GM23338 (cell line): ENCODE results near the gene ME3. TPM values are rescaled to one million over a fixed set of nuclear protein-coding genes. Genes with fewer than 3 reads are reported as not detected.

Experiments
- ATAC-seq: fragments of 200-7000 bp; cut with Tn5 transposase; 3 replicates; pipeline ENCODE4 v1.9.1; 2020
- DNase-seq: peaks from one replicate; pipeline ENCODE4 v3.0.0-alpha.2; 2015; ENCODE audit warnings: low spot score
- H2AFZ ChIP-seq: fragments of 200-600 bp; sonication (generic); 2 replicates; pipeline ENCODE4 v1.8.0; 2016; ENCODE audit warnings: antibody characterized with exemption, mild to moderate bottlenecking, moderate library complexity
- H3F3A ChIP-seq: fragments of 200-600 bp; sonication (generic); replicated peaks from 2 replicates; pipeline ENCODE4 v1.8.0; 2017; ENCODE audit warnings: antibody characterized with exemption, mixed run types, low read depth
- H3K27ac ChIP-seq: fragments of 200-600 bp; sonication (generic); 2 replicates; pipeline ENCODE4 v1.6.1; 2016; ENCODE audit warnings: low read depth
- H3K27me3 ChIP-seq: fragments of 200-600 bp; sonication (generic); 2 replicates; pipeline ENCODE4 v1.8.0; 2016; ENCODE audit warnings: mild to moderate bottlenecking, mixed run types, moderate library complexity; ENCODE audit not compliant: insufficient read depth
- H3K36me3 ChIP-seq: fragments of 200-600 bp; sonication (generic); 2 replicates; pipeline ENCODE4 v1.8.0; 2016; ENCODE audit warnings: mild to moderate bottlenecking; ENCODE audit not compliant: insufficient read depth
- H3K4me1 ChIP-seq: fragments of 200-600 bp; sonication (generic); 2 replicates; pipeline ENCODE4 v1.8.0; 2016; ENCODE audit warnings: mild to moderate bottlenecking, moderate library complexity; ENCODE audit not compliant: insufficient read depth
- H3K4me2 ChIP-seq: fragments of 200-600 bp; sonication (generic); 2 replicates; pipeline ENCODE4 v1.7.1; 2017; ENCODE audit warnings: mixed run types
- H3K4me3 ChIP-seq: fragments of 200-600 bp; sonication (generic); 2 replicates; pipeline ENCODE4 v1.6.1; 2016; ENCODE audit warnings: mixed run types
- H3K79me2 ChIP-seq: fragments of 200-600 bp; sonication (generic); replicated peaks from 2 replicates; pipeline ENCODE4 v1.8.0; 2017; ENCODE audit warnings: mild to moderate bottlenecking; ENCODE audit not compliant: insufficient read depth
- H3K9me2 ChIP-seq: fragments of 200-600 bp; sonication (generic); 2 replicates; pipeline ENCODE4 v1.8.0; 2017; ENCODE audit not compliant: insufficient read depth
- H4K20me1 ChIP-seq: fragments of 200-600 bp; sonication (generic); replicated peaks from 2 replicates; pipeline ENCODE4 v1.8.0; 2017; ENCODE audit warnings: mild to moderate bottlenecking; ENCODE audit not compliant: insufficient read depth
- H3K27ac Mint-ChIP-seq: 2 replicates; pipeline ENCODE4 v1.8.0; 2020; ENCODE audit warnings: inconsistent platforms, mild to moderate bottlenecking, moderate library complexity, mixed read lengths
- H3K27me3 Mint-ChIP-seq: 3 replicates; pipeline ENCODE4 v1.8.0; 2022; ENCODE audit warnings: low read depth, mild to moderate bottlenecking, moderate library complexity, mixed read lengths, inconsistent platforms; ENCODE audit not compliant: insufficient read depth, poor library complexity
- H3K36me3 Mint-ChIP-seq: 3 replicates; pipeline ENCODE4 v1.8.0; 2021; ENCODE audit warnings: low read depth, mild to moderate bottlenecking, inconsistent platforms, moderate library complexity, mixed read lengths
- H3K4me1 Mint-ChIP-seq: 3 replicates; pipeline ENCODE4 v1.8.0; 2020; ENCODE audit warnings: mild to moderate bottlenecking, inconsistent platforms, mixed read lengths
- H3K4me3 Mint-ChIP-seq: 3 replicates; pipeline ENCODE4 v1.8.0; 2021; ENCODE audit warnings: moderate library complexity, mild to moderate bottlenecking, inconsistent platforms, mixed read lengths
- H3K9me3 Mint-ChIP-seq: 3 replicates; pipeline ENCODE4 v1.8.0; 2020; ENCODE audit warnings: moderate library complexity, mild to moderate bottlenecking, inconsistent platforms, mixed read lengths
- CREB1 ChIP-seq: fragments of 250-450 bp; sonication (Bioruptor Pico); IDR thresholded peaks from 2 replicates; pipeline ENCODE4 v1.5.0; 2020; ENCODE audit warnings: low read depth, mild to moderate bottlenecking, moderate library complexity
- EZH2phosphoT487 ChIP-seq: fragments of 200-600 bp; sonication (generic); IDR thresholded peaks from one replicate; pipeline ENCODE4 v1.8.1; 2018; ENCODE audit warnings: antibody characterized with exemption; ENCODE audit not compliant: unreplicated experiment
- JUNB ChIP-seq: IDR thresholded peaks from one replicate; pipeline ENCODE4 v1.6.1; 2016; ENCODE audit warnings: antibody characterized with exemption; ENCODE audit not compliant: unreplicated experiment
- NANOG ChIP-seq: IDR thresholded peaks from 2 replicates; pipeline ENCODE4 v1.6.1; 2016; ENCODE audit warnings: antibody characterized with exemption, borderline replicate concordance
- POLR2AphosphoS5 ChIP-seq: IDR thresholded peaks from 2 replicates; pipeline ENCODE4 v1.6.1; 2016; ENCODE audit warnings: antibody characterized with exemption, low read depth
- ZNF114 ChIP-seq: fragments of 250-450 bp; sonication (Bioruptor Pico); IDR thresholded peaks from 2 replicates; pipeline ENCODE4 v1.5.0; 2020; ENCODE audit warnings: mild to moderate bottlenecking, moderate library complexity
- polyA plus RNA-seq: library from polyadenylated mRNA; unstranded; fragments of >200 nt; fragmentation: Nextera tagmentation; extraction: Ambion mirVana; gene quantifications from 2 replicates; pipeline ENCODE4 v1.2.1, GENCODE V29; 2016
- total RNA-seq: library from RNA; depleted of rRNA; stranded (reverse); fragments of >200 nt; shearing (Covaris generic); gene quantifications from 2 replicates; pipeline ENCODE4 v1.2.3, GENCODE V29; 2014
- TF ChIP-seq, protein P1 (sequence below): fragments of 250-450 bp; sonication (Bioruptor Pico); IDR thresholded peaks from 2 replicates; pipeline ENCODE4 v1.5.0; 2020; ENCODE audit warnings: mild to moderate bottlenecking, moderate library complexity
- TF ChIP-seq, protein P2 (sequence below), 2 experiments: fragments of 200-600 bp in 1 of 2; sonication (generic) in 1 of 2; conservative IDR thresholded peaks; 2 replicates each; pipeline versions ENCODE4 v1.5.1 to v1.6.1; 2016 to 2017; ENCODE audit warnings: antibody characterized with exemption in 2 of 2, low read depth in 2 of 2, mild to moderate bottlenecking in 2 of 2, moderate library complexity in 1 of 2
- TF ChIP-seq, protein P3 (sequence below): IDR thresholded peaks from 2 replicates; pipeline ENCODE4 v1.6.1; 2016; ENCODE audit warnings: antibody characterized with exemption

The ME3 gene
- total and polyA plus RNA-seq, 2 experiments from 2014 or later: 1.3 to 4.0 TPM

DNA sequence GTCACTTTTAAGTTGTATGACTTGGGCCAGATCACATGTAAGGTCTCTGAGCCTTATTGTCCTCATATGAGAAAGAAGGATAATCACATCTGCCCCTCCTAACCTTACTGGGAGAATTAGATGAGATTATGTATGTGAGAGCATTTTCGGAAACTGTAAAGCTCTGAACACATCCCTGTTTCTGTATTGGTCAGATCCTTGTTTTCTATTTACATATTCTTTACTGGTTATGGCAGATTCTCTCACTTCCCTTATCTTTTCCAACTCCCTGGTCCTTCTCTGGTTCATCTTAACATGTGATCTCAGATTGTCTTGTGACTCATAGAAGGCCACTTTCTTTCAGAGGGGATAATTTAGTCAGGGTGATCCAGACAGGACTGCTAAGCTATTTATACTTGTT is 255.9 kb downstream of the ME3 start (continued):
- TF ChIP-seq, protein P1, sequence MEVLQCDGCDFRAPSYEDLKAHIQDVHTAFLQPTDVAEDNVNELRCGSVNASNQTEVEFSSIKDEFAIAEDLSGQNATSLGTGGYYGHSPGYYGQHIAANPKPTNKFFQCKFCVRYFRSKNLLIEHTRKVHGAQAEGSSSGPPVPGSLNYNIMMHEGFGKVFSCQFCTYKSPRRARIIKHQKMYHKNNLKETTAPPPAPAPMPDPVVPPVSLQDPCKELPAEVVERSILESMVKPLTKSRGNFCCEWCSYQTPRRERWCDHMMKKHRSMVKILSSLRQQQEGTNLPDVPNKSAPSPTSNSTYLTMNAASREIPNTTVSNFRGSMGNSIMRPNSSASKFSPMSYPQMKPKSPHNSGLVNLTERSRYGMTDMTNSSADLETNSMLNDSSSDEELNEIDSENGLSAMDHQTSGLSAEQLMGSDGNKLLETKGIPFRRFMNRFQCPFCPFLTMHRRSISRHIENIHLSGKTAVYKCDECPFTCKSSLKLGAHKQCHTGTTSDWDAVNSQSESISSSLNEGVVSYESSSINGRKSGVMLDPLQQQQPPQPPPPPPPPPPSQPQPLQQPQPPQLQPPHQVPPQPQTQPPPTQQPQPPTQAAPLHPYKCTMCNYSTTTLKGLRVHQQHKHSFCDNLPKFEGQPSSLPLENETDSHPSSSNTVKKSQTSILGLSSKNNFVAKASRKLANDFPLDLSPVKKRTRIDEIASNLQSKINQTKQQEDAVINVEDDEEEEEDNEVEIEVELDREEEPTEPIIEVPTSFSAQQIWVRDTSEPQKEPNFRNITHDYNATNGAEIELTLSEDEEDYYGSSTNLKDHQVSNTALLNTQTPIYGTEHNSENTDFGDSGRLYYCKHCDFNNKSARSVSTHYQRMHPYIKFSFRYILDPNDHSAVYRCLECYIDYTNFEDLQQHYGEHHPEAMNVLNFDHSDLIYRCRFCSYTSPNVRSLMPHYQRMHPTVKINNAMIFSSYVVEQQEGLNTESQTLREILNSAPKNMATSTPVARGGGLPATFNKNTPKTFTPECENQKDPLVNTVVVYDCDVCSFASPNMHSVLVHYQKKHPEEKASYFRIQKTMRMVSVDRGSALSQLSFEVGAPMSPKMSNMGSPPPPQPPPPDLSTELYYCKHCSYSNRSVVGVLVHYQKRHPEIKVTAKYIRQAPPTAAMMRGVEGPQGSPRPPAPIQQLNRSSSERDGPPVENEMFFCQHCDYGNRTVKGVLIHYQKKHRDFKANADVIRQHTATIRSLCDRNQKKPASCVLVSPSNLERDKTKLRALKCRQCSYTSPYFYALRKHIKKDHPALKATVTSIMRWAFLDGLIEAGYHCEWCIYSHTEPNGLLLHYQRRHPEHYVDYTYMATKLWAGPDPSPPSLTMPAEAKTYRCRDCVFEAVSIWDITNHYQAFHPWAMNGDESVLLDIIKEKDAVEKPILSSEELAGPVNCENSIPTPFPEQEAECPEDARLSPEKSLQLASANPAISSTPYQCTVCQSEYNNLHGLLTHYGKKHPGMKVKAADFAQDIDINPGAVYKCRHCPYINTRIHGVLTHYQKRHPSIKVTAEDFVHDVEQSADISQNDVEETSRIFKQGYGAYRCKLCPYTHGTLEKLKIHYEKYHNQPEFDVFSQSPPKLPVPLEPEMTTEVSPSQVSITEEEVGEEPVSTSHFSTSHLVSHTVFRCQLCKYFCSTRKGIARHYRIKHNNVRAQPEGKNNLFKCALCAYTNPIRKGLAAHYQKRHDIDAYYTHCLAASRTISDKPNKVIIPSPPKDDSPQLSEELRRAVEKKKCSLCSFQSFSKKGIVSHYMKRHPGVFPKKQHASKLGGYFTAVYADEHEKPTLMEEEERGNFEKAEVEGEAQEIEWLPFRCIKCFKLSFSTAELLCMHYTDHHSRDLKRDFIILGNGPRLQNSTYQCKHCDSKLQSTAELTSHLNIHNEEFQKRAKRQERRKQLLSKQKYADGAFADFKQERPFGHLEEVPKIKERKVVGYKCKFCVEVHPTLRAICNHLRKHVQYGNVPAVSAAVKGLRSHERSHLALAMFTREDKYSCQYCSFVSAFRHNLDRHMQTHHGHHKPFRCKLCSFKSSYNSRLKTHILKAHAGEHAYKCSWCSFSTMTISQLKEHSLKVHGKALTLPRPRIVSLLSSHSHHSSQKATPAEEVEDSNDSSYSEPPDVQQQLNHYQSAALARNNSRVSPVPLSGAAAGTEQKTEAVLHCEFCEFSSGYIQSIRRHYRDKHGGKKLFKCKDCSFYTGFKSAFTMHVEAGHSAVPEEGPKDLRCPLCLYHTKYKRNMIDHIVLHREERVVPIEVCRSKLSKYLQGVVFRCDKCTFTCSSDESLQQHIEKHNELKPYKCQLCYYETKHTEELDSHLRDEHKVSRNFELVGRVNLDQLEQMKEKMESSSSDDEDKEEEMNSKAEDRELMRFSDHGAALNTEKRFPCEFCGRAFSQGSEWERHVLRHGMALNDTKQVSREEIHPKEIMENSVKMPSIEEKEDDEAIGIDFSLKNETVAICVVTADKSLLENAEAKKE (CRISPR knock-in tag): no peak
- TF ChIP-seq CREB1 (no peak), POLR2AphosphoS5 (no peak), ZNF114 (CRISPR knock-in tag) (no peak), EZH2phosphoT487 (no peak), NANOG (no peak), JUNB (no peak)

DNA sequence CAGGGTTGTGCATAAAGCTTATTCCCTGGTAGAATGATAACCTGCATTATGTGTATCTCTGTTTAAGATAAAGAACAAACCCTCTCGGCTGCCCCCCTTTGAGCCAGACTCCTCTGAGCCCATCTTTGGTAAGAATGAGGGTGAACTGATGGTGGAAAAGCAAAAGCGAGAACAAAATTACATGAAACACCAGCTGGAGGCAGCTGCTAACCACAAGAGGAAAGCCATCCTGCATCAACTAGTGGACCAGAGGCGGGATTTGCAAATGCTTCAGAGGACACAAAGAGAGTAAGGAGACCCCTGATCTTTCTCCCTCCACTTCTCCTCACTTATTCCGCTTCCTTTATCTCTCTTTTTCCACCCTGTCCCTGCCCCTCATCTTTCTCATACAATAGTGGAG is 257.4 kb downstream of the ME3 start:
- Mint-ChIP-seq H3K27ac (no peak overlapping the region), H3K27me3 (peaks cover 1% of the 10 kb centered on the region), H3K4me3 (no peak overlapping the region), H3K4me1 (peaks cover 4% of the 10 kb centered on the region; the same call in 1 of the 3 replicates), H3K9me3 (no peaks in the 10 kb centered on the region), H3K36me3 (no peaks in the 10 kb centered on the region)
- ATAC-seq (no peak), DNase-seq (no peak)
- no peaks in the 10 kb centered on the region for H4K20me1 ChIP-seq
- no peaks in the 10 kb centered on the region for H3K36me3 ChIP-seq
- H3K27me3 ChIP-seq: no peaks in the 10 kb centered on the region
- H3K27ac ChIP-seq: no peak overlapping the region
- no peak overlapping the region for H2AFZ ChIP-seq
- no peaks in the 10 kb centered on the region for H3K9me2 ChIP-seq
- no peak overlapping the region for H3K4me2 ChIP-seq
- no peak overlapping the region for H3K4me3 ChIP-seq
- no peaks in the 10 kb centered on the region for H3K4me1 ChIP-seq
- no peaks in the 10 kb centered on the region for H3K79me2 ChIP-seq
- no peaks in the 10 kb centered on the region for H3F3A ChIP-seq
- TF ChIP-seq, protein P2, sequence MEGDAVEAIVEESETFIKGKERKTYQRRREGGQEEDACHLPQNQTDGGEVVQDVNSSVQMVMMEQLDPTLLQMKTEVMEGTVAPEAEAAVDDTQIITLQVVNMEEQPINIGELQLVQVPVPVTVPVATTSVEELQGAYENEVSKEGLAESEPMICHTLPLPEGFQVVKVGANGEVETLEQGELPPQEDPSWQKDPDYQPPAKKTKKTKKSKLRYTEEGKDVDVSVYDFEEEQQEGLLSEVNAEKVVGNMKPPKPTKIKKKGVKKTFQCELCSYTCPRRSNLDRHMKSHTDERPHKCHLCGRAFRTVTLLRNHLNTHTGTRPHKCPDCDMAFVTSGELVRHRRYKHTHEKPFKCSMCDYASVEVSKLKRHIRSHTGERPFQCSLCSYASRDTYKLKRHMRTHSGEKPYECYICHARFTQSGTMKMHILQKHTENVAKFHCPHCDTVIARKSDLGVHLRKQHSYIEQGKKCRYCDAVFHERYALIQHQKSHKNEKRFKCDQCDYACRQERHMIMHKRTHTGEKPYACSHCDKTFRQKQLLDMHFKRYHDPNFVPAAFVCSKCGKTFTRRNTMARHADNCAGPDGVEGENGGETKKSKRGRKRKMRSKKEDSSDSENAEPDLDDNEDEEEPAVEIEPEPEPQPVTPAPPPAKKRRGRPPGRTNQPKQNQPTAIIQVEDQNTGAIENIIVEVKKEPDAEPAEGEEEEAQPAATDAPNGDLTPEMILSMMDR (conservative IDR thresholded peaks at IDR 0.05; ENCODE audit: low read depth in 2 of 2): 0 out of 4 replicates have a peak, but pooled peaks of 1 of the 2 experiments have one; percentile 14
- TF ChIP-seq, protein P3, sequence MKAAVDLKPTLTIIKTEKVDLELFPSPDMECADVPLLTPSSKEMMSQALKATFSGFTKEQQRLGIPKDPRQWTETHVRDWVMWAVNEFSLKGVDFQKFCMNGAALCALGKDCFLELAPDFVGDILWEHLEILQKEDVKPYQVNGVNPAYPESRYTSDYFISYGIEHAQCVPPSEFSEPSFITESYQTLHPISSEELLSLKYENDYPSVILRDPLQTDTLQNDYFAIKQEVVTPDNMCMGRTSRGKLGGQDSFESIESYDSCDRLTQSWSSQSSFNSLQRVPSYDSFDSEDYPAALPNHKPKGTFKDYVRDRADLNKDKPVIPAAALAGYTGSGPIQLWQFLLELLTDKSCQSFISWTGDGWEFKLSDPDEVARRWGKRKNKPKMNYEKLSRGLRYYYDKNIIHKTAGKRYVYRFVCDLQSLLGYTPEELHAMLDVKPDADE: no peak
- TF ChIP-seq ZNF114 (CRISPR knock-in tag): no peak
